A549 (cell line): Measurements from ENCODE around the gene SSTR3.

Experiments used
- CBX8 ChIP-seq: fragments of 200-600 bp; sonication (generic); IDR thresholded peaks from 2 replicates; pipeline ENCODE4 v1.6.1; 2016
- CEBPB ChIP-seq, 2 experiments: fragments of >200 bp in 1 of 2; sonication (Bioruptor Twin) in 1 of 2; formaldehyde crosslinking in 1 of 2; IDR thresholded peaks; 2 replicates each; pipeline ENCODE4 v1.6.1; 2012 to 2016
- KDM1A ChIP-seq: fragments of 200-600 bp; sonication (generic); IDR thresholded peaks from 2 replicates; pipeline ENCODE4 v1.6.1; 2016; ENCODE audit warnings: low read depth, mild to moderate bottlenecking
- NPAS2 ChIP-seq: fragments of 250-450 bp; sonication (Bioruptor Pico); IDR thresholded peaks from 2 replicates; pipeline ENCODE4 v1.8.0; 2022; ENCODE audit warnings: mild to moderate bottlenecking, moderate library complexity, borderline replicate concordance
- NR3C1 ChIP-seq: fragments of >200 bp; sonication (Bioruptor Twin); formaldehyde crosslinking; IDR thresholded peaks from 3 replicates; pipeline ENCODE4 v1.6.1; 2017
- POLR2A ChIP-seq: IDR thresholded peaks from 2 replicates; pipeline ENCODE4 v1.6.1; 2012; ENCODE audit warnings: mild to moderate bottlenecking, low read length
- SREBF2 ChIP-seq: fragments of 450-650 bp; IDR thresholded peaks from 2 replicates; pipeline ENCODE4 v1.6.1; 2014; ENCODE audit warnings: mild to moderate bottlenecking, moderate library complexity
- ZFP36 ChIP-seq: fragments of 450-650 bp; IDR thresholded peaks from 2 replicates; pipeline ENCODE4 v1.6.1; 2014; ENCODE audit warnings: borderline replicate concordance; ENCODE audit not compliant: partially characterized antibody
- TF ChIP-seq, protein P1 (sequence below): fragments of >200 bp; sonication (Bioruptor Twin); formaldehyde crosslinking; IDR thresholded peaks from 3 replicates; pipeline ENCODE4 v1.5.1; 2016
- TF ChIP-seq, protein P2 (sequence below): IDR thresholded peaks from 2 replicates; pipeline ENCODE4 v1.6.1; 2012

DNA sequence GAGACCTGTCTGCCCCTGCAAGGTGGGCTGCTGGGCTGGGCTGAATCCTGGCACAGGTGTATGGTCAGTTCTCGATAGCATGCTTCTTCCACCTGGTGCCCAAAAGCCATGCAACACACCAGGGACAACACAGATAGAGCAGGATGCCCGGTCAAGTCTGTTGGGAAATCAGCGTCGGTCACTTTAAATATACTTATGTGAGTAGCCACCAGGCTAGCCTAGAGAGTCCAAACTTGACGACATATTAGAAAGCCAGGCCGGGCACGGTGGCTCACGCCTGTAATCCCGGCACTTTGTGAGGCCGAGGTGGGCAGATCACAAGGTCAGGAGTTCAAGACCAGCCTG, 33.2 kb downstream of the SSTR3 start:
- no peak for TF ChIP-seq ZFP36
- TF ChIP-seq POLR2A: no peak
- no peak for TF ChIP-seq NPAS2
- TF ChIP-seq, protein P1, sequence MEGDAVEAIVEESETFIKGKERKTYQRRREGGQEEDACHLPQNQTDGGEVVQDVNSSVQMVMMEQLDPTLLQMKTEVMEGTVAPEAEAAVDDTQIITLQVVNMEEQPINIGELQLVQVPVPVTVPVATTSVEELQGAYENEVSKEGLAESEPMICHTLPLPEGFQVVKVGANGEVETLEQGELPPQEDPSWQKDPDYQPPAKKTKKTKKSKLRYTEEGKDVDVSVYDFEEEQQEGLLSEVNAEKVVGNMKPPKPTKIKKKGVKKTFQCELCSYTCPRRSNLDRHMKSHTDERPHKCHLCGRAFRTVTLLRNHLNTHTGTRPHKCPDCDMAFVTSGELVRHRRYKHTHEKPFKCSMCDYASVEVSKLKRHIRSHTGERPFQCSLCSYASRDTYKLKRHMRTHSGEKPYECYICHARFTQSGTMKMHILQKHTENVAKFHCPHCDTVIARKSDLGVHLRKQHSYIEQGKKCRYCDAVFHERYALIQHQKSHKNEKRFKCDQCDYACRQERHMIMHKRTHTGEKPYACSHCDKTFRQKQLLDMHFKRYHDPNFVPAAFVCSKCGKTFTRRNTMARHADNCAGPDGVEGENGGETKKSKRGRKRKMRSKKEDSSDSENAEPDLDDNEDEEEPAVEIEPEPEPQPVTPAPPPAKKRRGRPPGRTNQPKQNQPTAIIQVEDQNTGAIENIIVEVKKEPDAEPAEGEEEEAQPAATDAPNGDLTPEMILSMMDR: no peak
- no peak for TF ChIP-seq SREBF2
- TF ChIP-seq, protein P2, sequence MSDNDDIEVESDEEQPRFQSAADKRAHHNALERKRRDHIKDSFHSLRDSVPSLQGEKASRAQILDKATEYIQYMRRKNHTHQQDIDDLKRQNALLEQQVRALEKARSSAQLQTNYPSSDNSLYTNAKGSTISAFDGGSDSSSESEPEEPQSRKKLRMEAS: no peak
- no peak for TF ChIP-seq CEBPB (IDR thresholded peaks at IDR 0.05)
- no peak for TF ChIP-seq CBX8
- no peak for TF ChIP-seq NR3C1
- TF ChIP-seq KDM1A: no peak
